Activated gamma-delta T cell (primary cell): Measurements from ENCODE around the gene NDUFB2.
"Not testable (repeated sequence)": the region's sequence is repeated elsewhere in the genome, so short reads cannot be mapped to it uniquely, and the experiment has no call there.

Experiments used
- DNase-seq: peaks from one replicate; lab custom pipeline; 2025; lab: John Stamatoyannopoulos, UW

Gene NDUFB2

DNA sequence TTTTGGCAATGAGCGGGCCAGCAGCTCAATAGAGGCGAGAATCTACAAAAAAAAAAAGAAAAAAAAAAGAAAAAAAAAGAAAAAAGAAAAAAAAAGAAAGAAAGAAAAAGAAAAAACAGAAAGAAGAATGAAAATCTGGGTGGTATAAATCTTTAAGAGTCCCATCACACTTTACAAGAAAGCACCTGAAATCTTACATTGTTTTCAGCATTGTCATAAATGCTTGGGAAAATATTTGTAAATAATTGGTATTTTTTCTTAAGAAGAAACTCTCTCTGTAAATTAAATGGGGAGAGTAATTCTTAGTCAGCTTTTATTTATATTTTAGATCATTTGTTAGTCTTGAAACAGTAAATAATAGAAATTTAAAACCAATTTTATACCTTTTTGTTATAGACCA lies 38.2 kb downstream of the NDUFB2 start:
- DNase-seq, result no peak

DNA sequence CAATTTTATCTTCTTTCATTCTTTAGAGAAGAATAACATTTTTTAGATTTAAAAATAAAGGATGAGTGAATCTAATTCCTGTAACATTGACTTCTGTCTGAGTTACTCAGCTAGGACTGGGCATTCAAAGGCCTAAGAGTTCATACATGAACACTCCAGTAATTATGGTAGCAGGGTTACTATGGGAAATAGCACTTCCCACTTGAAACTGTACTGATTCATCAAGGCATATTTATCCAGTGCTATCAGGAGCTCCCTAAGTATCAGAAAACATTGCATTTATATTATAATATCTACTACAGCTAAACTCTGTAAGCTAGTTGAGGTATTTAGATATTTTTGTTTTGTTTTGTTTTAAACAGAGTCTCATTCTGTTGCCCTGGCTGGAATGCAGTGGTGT lies 41.8 kb downstream of the NDUFB2 start:
- no peak for DNase-seq

DNA sequence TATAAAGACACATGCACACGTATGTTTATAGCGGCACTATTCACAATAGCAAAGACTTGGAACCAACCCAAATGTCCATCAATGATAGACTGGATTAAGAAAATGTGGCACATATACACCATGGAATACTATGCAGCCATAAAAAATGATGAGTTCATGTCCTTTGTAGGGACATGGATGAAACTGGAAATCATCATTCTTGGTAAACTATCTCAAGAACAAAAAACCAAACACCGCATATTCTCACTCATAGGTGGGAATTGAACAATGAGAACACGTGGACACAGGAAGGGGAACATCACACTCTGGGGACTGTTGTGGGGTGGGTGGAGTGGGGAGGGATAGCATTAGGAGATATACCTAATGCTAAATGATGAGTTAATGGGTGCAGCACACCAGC lies 46.7 kb downstream of the NDUFB2 start:
- DNase-seq, result not testable (repeated sequence)

DNA sequence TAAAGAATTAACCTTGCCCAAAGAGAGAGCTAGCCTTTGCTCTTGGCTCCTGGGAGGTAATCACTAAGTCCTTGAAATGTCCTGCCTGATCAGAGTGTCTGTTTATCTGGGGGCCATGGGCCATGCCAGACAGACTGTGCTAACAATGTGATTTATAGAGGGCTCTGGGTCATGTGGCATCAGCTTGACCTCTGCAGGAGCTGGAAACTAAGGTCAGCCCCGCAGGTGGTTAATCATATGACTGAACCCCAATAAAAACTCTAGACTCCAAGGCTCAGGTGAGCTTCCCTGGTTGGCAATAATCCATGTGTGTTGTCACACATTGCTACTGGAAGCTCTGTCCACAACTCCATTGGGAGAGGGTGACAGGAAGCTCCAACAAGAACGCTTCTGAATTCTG lies 47.5 kb downstream of the NDUFB2 start:
- DNase-seq, result no peak

DNA sequence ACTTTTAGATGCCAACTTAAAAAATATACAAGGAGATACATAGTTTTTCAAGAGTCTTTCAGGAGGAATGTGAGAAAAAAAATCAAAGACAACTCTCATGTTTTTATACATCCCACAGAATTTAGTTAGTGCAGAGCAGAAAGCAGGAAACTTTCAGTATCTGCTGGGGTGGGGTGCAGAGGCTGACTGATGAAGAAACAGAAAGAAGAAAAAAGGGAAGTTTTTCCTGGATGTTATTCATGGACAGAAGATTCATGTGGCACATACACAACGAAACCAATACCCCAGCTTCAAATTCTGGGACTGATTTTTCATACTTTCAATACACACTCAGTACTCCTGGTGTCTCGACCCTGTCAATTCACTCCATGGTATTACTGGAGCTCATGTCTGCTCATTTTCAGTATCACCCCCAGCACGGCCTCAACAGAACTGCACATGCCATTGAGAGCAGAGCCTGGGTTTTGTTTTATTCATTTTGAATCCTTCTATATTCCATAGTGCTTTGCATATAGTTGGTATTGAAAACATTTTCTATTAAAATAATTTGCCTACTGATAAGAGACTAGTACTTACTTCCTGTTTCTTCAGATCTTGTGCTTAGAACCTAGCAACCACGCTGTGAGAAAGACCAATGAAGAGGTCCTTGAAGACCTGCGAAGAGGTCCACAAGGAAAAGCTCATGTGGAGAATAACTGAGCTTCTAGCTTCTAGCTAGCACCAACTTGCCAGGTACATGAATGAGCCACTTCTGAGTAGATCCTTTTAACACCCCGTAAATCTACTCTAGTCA lies 49.0 kb downstream of the NDUFB2 start:
- DNase-seq, result no peak

GRCh38 chr7:140746751-140747150 lies 50.2 kb downstream of the NDUFB2 start:
- DNase-seq, result no peak

GRCh38 chr7:140752533-140752932 lies 56.0 kb downstream of the NDUFB2 start:
- DNase-seq, result no peak

- DNase-seq, result no peak
These were observed 58.0 kb downstream of the NDUFB2 start for GRCh38 chr7:140754506-140754905.
